Activated CD8-positive, alpha-beta memory T cell treated with anti-CD3 and anti-CD28 coated beads, Interleukin-2, amount 10 ng/mL, durations not matched to agents 7 days and 5 days (primary cell): ENCODE results near the gene TRIM36. TPM values are rescaled to one million over a fixed set of nuclear protein-coding genes. Genes with fewer than 3 reads are reported as not detected.

Source experiments
- ATAC-seq: fragments of 150-1000 bp; cut with Tn5 transposase; one replicate; pipeline ENCODE4 v1.10.0; 2021; ENCODE audit warnings: moderate library complexity
- CTCF ChIA-PET: fragments of 350-600 bp; sonication (Branson Sonifier 250); formaldehyde crosslinking; loops from one replicate; lab custom pipeline; 2021; ENCODE audit warnings: antibody characterized with exemption; lab: Charles Lee
- DNase-seq: peaks from one replicate; pipeline ENCODE4 v3.0.0-alpha.2; 2020
- H3K27ac Mint-ChIP-seq: one replicate; pipeline ENCODE4 v1.8.0; 2021; ENCODE audit warnings: mild to moderate bottlenecking, mixed read lengths
- H3K27me3 Mint-ChIP-seq: one replicate; pipeline ENCODE4 v1.8.0; 2021; ENCODE audit warnings: mixed read lengths
- H3K36me3 Mint-ChIP-seq: one replicate; pipeline ENCODE4 v1.8.0; 2021; ENCODE audit warnings: mild to moderate bottlenecking, mixed read lengths
- H3K4me1 Mint-ChIP-seq: one replicate; pipeline ENCODE4 v1.8.0; 2021; ENCODE audit warnings: mixed read lengths
- H3K4me3 Mint-ChIP-seq: one replicate; pipeline ENCODE4 v1.8.0; 2021; ENCODE audit warnings: mild to moderate bottlenecking, moderate library complexity, mixed read lengths
- H3K9me3 Mint-ChIP-seq: one replicate; pipeline ENCODE4 v1.8.0; 2022; ENCODE audit warnings: low read depth, mixed read lengths
- total RNA-seq, 2 experiments: library from RNA; stranded (reverse); gene quantifications; one replicate each; pipeline ENCODE4 v1.2.3, GENCODE V29; 2021

TRIM36 gene
- total RNA-seq, 2 experiments from 2014 or later: 0.29 TPM; not detected in 1

GRCh38 chr5:115180165-115180709, 10.5 kb upstream of the TRIM36 start:
- Mint-ChIP-seq H3K27me3 (peaks cover 81% of the 10 kb centered on the region), H3K27ac (no peak overlapping the region), H3K4me1 (peaks cover 14% of the 10 kb centered on the region), H3K36me3 (peaks cover 4% of the 10 kb centered on the region), H3K4me3 (peak overlapping the region; percentile 78), H3K9me3 (no peaks in the 10 kb centered on the region)
- CTCF ChIA-PET: interaction anchor here (1.2 to 2.0 kb wide), 2 partner anchors 9 to 11 kb away, joined by 3 to 5 read pairs; partner anchors contain the start of gene TRIM36
- ATAC-seq (peak; percentile 80), DNase-seq (no peak)

DNA sequence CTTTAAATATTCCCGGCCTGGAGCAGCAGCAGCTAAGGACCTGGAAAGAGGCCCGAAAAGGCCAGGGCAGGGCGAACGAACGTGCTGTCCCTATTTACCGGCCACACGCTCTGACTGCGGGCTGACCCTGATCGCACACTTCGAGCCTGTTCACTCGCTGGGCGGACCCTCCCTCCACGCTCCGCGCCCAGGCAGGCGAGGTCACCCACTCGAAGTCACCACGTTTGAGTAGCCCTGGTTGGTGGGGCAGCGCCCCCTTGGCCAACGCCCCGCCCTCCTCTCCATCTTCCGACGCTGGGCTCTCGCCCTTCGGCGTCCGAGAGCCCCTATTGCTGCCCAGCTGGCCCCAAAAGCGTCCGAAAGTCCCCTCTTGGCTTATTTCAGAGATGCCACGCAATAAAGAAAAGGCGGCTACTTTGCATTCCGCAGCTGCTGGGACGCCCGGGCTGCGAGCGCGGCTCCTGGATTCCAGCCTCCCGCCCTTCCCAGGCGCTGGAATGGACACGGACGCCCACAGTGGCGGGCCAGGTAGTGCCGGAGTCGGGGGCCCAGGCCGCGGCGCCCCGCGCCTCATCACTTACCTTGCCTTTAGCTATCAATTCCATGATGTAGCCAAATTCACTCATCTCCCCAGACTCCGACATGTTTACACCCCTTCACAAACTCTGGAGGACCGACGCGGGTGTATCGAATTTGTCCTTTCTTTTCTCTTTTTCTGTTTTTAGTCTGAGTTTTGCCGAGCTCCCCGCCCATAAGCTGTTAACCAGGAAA, 9.9 kb upstream of the TRIM36 start:
- peak; percentile 29 for ATAC-seq
- no peak for DNase-seq
- H3K9me3 Mint-ChIP-seq: no peaks in the 10 kb centered on the region
- CTCF ChIA-PET: interaction anchor here (1.2 to 2.0 kb wide), 2 partner anchors 9 to 10 kb away, joined by 3 to 5 read pairs; partner anchors contain the start of gene TRIM36
- H3K4me1 Mint-ChIP-seq: peaks cover 11% of the 10 kb centered on the region
- H3K4me3 Mint-ChIP-seq: peak overlapping the region; percentile 78
- no peak overlapping the region for H3K27ac Mint-ChIP-seq
- peaks cover 2% of the 10 kb centered on the region for H3K36me3 Mint-ChIP-seq
- H3K27me3 Mint-ChIP-seq: peaks cover 84% of the 10 kb centered on the region

- CTCF ChIA-PET: interaction anchor here (1.0 to 2.0 kb wide), 2 partner anchors 10 to 25 kb away, joined by 3 to 5 read pairs; partner anchors contain the start of gene TRIM36
- peaks cover 2% of the 10 kb centered on the region for H3K36me3 Mint-ChIP-seq
- no peak for DNase-seq
- peaks cover 11% of the 10 kb centered on the region for H3K4me1 Mint-ChIP-seq
- no peak for ATAC-seq
- no peak overlapping the region for H3K4me3 Mint-ChIP-seq
- H3K9me3 Mint-ChIP-seq: no peaks in the 10 kb centered on the region
- no peak overlapping the region for H3K27ac Mint-ChIP-seq
- peaks cover 84% of the 10 kb centered on the region for H3K27me3 Mint-ChIP-seq
These were observed 9.3 kb upstream of the TRIM36 start for GRCh38 chr5:115179030-115179393.

DNA sequence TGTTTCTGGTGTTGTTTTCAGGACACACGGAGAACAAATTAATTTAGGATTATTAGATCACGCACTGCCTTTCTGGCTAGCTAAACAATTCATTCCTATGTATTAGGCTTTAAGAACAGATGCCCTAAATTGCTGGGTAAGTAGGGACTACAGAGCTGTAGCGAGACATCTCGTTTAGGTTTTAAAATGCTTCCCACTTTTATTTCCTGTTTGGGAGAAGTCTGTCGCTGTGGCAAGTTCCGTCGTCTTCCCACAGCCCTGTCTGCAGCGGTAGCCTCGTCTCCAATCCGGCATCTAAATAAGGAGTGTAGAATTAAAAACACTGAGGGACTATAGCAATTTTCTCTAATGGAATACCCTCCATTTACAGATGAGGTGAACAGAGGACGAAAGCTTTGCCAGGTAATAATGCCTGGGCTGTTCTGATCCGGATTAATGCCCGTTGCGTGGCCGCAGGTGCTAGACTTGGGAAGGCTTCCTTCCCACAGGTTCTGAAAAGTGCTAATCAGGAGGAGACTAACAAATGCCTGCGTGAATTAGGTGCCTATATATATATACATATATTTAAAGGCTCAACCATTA, 1.3 kb upstream of the TRIM36 start:
- H3K4me1 Mint-ChIP-seq: peaks cover 13% of the 10 kb centered on the region
- peaks cover 4% of the 10 kb centered on the region for H3K36me3 Mint-ChIP-seq
- CTCF ChIA-PET: interaction anchor here (1.0 to 1.5 kb wide), 2 partner anchors 9 to 12 kb away, joined by 3 to 5 read pairs; no protein-coding TSS in a partner anchor
- H3K9me3 Mint-ChIP-seq: peaks cover 4% of the 10 kb centered on the region
- peaks cover 72% of the 10 kb centered on the region for H3K27me3 Mint-ChIP-seq
- H3K27ac Mint-ChIP-seq: no peak overlapping the region
- no peak for ATAC-seq
- DNase-seq: no peak
- peak overlapping the region; percentile 80 for H3K4me3 Mint-ChIP-seq

DNA sequence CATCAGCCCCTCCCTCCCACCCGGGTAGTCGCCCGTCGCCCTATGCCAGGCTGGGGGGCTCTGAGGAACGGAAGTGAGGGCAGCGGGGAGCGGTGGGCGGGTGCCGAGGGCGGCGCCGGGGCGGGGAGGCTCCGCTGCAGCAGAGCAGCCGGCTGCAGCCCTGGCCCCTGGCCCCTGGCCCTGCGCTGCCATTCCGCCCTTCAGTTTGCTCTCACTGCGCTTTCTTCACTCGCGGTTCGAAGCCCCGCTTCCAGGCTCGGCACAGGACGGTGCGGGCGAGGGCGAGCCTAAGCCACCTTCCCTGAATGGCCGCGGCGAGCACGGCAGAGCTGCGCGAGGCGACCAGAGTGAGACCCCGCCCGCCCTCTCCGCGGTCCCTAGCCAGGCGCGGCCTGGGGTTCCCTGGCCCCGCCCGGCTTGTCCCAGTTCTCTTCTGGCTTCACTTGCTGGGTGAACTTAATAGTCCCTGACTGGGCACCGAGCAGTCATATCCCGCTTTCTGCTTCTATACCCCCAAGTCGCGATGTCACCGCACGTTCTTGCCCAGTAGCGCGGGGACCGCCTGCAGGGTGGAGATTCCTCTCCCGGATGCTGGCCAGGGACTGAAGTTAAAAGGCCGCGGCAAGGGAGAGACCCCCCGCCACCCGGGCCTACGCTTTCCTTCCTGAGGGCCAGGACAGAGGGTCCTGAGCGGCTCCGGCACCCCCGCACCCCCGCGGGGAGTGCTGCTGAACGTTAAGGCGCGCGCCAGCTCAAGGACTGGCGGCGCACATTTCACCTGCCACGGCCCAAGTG, 623 bp upstream of the TRIM36 start:
- Mint-ChIP-seq H3K27ac (no peak overlapping the region), H3K4me1 (peaks cover 13% of the 10 kb centered on the region), H3K36me3 (peaks cover 4% of the 10 kb centered on the region), H3K27me3 (peaks cover 69% of the 10 kb centered on the region), H3K9me3 (peaks cover 4% of the 10 kb centered on the region), H3K4me3 (peak overlapping the region; percentile 80)
- ATAC-seq: peak; percentile 46
- peak; percentile 50 for DNase-seq
- CTCF ChIA-PET: interaction anchor here (1.0 to 2.0 kb wide), 3 partner anchors 9 to 13 kb away, joined by 3 to 5 read pairs (median 5); no protein-coding TSS in a partner anchor

DNA sequence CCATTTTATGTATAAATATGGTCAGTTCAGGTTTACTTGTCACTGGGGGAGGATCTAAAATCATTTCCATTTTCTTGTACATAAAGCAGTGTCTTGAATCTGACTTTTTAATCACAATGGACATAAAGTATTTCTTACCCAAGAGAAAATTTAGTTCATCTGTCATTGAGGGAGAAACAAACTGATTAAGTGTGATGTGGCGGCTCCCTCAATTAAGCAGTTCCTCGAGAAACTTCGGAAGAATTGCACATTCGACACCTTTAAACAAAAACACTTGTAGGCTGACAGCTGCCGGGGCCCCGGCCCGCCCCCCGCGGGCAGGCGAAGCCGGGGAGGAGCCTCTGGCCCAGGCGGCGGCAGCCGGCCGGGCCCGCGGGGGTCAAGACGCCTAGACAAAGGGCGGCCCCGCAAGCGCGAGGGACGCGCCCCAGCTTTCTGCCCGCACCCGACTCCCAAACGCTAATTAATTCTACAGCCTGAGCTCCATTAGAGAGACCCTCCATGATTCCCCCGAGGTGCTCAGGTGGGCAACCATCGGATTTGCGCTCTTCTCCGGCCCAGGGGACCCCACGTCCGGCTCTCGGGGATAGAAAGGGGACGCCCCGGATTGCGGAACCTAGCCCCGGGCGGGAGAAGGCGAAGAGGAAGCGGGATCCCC, 750 bp downstream of the TRIM36 start:
- ATAC-seq: no peak
- Mint-ChIP-seq H3K36me3 (peaks cover 4% of the 10 kb centered on the region), H3K4me1 (peaks cover 13% of the 10 kb centered on the region), H3K27me3 (peaks cover 62% of the 10 kb centered on the region), H3K27ac (no peak overlapping the region), H3K4me3 (peak overlapping the region; percentile 80), H3K9me3 (peaks cover 4% of the 10 kb centered on the region)
- DNase-seq: no peak
- CTCF ChIA-PET: interaction anchor here (0.6 to 2.0 kb wide), 2 partner anchors 10 to 17 kb away, joined by 3 to 5 read pairs; no protein-coding TSS in a partner anchor

- Mint-ChIP-seq H3K27ac (no peak overlapping the region), H3K4me1 (peaks cover 13% of the 10 kb centered on the region), H3K9me3 (peaks cover 4% of the 10 kb centered on the region), H3K4me3 (no peak overlapping the region), H3K36me3 (peaks cover 4% of the 10 kb centered on the region), H3K27me3 (peaks cover 46% of the 10 kb centered on the region)
- ATAC-seq: no peak
- CTCF ChIA-PET: no interaction called here
- DNase-seq: no peak
These were observed 2.8 kb downstream of the TRIM36 start for GRCh38 chr5:115166744-115167393.

- DNase-seq (no peak), ATAC-seq (no peak)
- no peak overlapping the region for H3K4me3 Mint-ChIP-seq
- H3K9me3 Mint-ChIP-seq: peaks cover 4% of the 10 kb centered on the region
- CTCF ChIA-PET: no interaction called here
- no peak overlapping the region for H3K27ac Mint-ChIP-seq
- peaks cover 44% of the 10 kb centered on the region for H3K27me3 Mint-ChIP-seq
- H3K4me1 Mint-ChIP-seq: peaks cover 8% of the 10 kb centered on the region
- H3K36me3 Mint-ChIP-seq: peaks cover 4% of the 10 kb centered on the region
These were observed 3.9 kb downstream of the TRIM36 start for GRCh38 chr5:115165790-115166189.

DNA sequence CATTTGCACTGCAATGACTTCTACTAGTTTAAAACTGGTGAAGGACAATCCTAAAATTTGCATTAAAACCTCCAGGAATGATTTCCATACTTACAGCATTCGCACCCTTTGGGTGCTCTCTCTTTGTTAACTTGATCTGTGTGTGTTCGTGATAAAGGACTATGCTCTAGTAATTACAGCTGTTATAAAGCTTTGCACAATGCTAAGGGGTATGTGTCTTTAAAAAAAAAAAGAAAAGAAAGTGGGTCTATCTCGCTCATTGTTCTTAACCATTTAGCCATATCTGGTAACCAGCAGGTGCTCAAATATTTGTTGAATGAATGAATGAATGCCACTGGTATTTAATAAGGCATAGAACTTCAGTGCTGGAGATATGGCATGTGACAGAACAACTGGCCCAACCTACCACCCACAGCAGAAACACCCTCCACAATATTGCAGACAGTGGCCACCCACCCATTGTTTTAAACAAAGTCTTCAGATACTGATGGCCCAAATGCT, 8.7 kb downstream of the TRIM36 start:
- H3K9me3 Mint-ChIP-seq: no peaks in the 10 kb centered on the region
- CTCF ChIA-PET: no interaction called here
- no peaks in the 10 kb centered on the region for H3K36me3 Mint-ChIP-seq
- H3K27me3 Mint-ChIP-seq: peaks cover 48% of the 10 kb centered on the region
- DNase-seq (no peak), ATAC-seq (no peak)
- no peaks in the 10 kb centered on the region for H3K4me1 Mint-ChIP-seq
- H3K27ac Mint-ChIP-seq: no peak overlapping the region
- no peak overlapping the region for H3K4me3 Mint-ChIP-seq

DNA sequence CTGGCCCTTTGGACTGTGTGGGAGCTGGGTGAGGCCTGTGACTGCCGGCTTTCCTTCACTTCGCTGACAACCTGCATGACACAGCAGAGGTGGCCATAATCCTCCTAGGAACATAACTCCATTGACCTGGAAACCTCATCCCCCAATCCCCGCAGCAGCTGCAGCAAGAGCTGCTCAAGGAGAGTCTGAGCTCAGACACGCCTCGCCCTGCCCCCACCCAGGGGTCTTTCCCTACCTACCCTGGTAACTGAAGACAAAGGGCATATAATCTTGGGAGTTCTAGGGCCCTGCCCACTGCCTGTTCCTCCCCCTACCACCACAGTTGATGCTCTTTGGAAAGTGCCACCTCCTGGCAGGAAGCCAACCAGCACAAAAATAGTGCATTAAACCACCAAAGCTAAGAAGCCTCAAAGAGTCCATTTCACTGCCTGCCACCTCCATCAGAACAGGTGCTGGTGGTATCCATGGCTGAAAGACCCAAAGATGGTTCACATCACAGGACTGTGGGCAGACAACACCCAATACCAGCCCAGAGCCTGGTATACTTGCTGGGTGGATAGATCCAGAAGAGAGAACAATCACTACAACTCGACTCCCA, 18.4 kb downstream of the TRIM36 start:
- ATAC-seq (no peak), DNase-seq (no peak)
- CTCF ChIA-PET: no interaction called here
- Mint-ChIP-seq H3K9me3 (peaks cover 5% of the 10 kb centered on the region), H3K4me1 (no peaks in the 10 kb centered on the region), H3K4me3 (no peak overlapping the region), H3K36me3 (peaks cover 1% of the 10 kb centered on the region), H3K27ac (no peak overlapping the region), H3K27me3 (peaks cover 34% of the 10 kb centered on the region)

DNA sequence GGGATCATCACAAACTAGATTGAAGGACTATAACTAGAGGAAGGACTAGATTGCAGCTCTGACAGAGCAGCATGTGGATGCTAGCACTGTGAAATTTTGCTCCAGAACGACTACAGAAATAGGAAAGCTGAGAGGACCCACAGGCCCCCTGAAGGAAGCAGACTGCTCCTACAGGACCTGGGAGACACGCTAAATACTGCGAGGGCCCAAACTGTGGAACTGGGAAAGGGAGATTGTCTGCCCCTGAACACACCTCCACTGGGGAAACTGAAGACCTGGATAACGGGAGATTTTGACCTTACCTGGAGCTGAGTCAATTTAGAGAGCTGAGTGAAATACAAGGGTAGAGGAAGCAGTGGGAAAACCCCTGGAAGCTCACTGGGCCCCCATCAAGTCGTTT, 19.2 kb downstream of the TRIM36 start:
- H3K4me3 Mint-ChIP-seq: no peak overlapping the region
- no peak for DNase-seq
- peaks cover 1% of the 10 kb centered on the region for H3K36me3 Mint-ChIP-seq
- H3K4me1 Mint-ChIP-seq: no peaks in the 10 kb centered on the region
- CTCF ChIA-PET: no interaction called here
- H3K27me3 Mint-ChIP-seq: peaks cover 26% of the 10 kb centered on the region
- no peak for ATAC-seq
- H3K27ac Mint-ChIP-seq: no peak overlapping the region
- H3K9me3 Mint-ChIP-seq: peaks cover 5% of the 10 kb centered on the region

GRCh38 chr5:115147052-115147451, 22.7 kb downstream of the TRIM36 start:
- peaks cover 17% of the 10 kb centered on the region for H3K27me3 Mint-ChIP-seq
- H3K36me3 Mint-ChIP-seq: no peaks in the 10 kb centered on the region
- H3K4me1 Mint-ChIP-seq: no peaks in the 10 kb centered on the region
- CTCF ChIA-PET: no interaction called here
- H3K4me3 Mint-ChIP-seq: no peak overlapping the region
- H3K27ac Mint-ChIP-seq: no peak overlapping the region
- ATAC-seq: no peak
- peaks cover under 1% of the 10 kb centered on the region for H3K9me3 Mint-ChIP-seq
- no peak for DNase-seq
